CD4-positive, alpha-beta memory T cell (primary cell): ENCODE measurements around the gene KSR1. TPM values are rescaled to one million over a fixed set of nuclear protein-coding genes. Genes with fewer than 3 reads are reported as not detected.
"Not testable (repeated sequence)": the region's sequence is repeated elsewhere in the genome, so short reads cannot be mapped to it uniquely, and the experiment has no call there.

Experiments used
- CTCF ChIA-PET: fragments of 350-600 bp; sonication (Branson Sonifier 250); formaldehyde crosslinking; loops from one replicate; lab custom pipeline; 2021; ENCODE audit warnings: inconsistent platforms; ENCODE audit not compliant: partially characterized antibody; lab: Charles Lee
- POLR2A ChIA-PET: fragments of 350-600 bp; sonication (Branson Sonifier 250); formaldehyde crosslinking; loops from one replicate; lab custom pipeline; 2021; ENCODE audit not compliant: partially characterized antibody; lab: Charles Lee
- DNase-seq, 5 donors: peaks; one replicate each; pipeline versions ENCODE4 v3.0.0 to v3.0.0-alpha.2; 2020 to 2022; ENCODE audit warnings: mixed read lengths in 1 of 5
- H3K27ac ChIP-seq: one replicate; pipeline ENCODE4 v1.7.0; 2013; ENCODE audit warnings: low read depth, low read length
- H3K27me3 ChIP-seq: 2 replicates; pipeline ENCODE4 v1.7.0; 2013; ENCODE audit warnings: mild to moderate bottlenecking, low read length, moderate library complexity; ENCODE audit not compliant: insufficient read depth
- H3K36me3 ChIP-seq: 2 replicates; pipeline ENCODE4 v1.7.0; 2013; ENCODE audit warnings: mild to moderate bottlenecking, low read length, moderate library complexity; ENCODE audit not compliant: insufficient read depth
- H3K4me1 ChIP-seq: 2 replicates; pipeline ENCODE4 v1.7.0; 2013; ENCODE audit warnings: mild to moderate bottlenecking, low read length, moderate library complexity; ENCODE audit not compliant: insufficient read depth
- H3K4me3 ChIP-seq, 2 donors: one replicate each; pipeline ENCODE4 v1.7.0; 2013; ENCODE audit warnings: low read length in 2 of 2, mild to moderate bottlenecking in 1 of 2
- H3K9me3 ChIP-seq, 2 donors: one replicate each; pipeline ENCODE4 v1.7.0; 2013; ENCODE audit warnings: low read length in 2 of 2, control low read depth in 1 of 2; ENCODE audit not compliant: control insufficient read depth in 1 of 2
- H3K27ac Mint-ChIP-seq, 7 donors: one replicate each; pipeline ENCODE4 v1.8.0; 2020 to 2021; ENCODE audit warnings: mixed read lengths in 7 of 7, mild to moderate bottlenecking in 6 of 7, inconsistent platforms in 3 of 7, moderate library complexity in 3 of 7
- H3K27me3 Mint-ChIP-seq, 2 donors: one replicate each; pipeline ENCODE4 v1.8.0; 2020 to 2021; ENCODE audit warnings: mixed read lengths in 2 of 2
- H3K36me3 Mint-ChIP-seq, 2 donors: one replicate each; pipeline ENCODE4 v1.8.0; 2020 to 2021; ENCODE audit warnings: mixed read lengths in 2 of 2, inconsistent platforms in 1 of 2, mild to moderate bottlenecking in 1 of 2
- H3K4me1 Mint-ChIP-seq, 4 donors: one replicate each; pipeline ENCODE4 v1.8.0; 2020 to 2021; ENCODE audit warnings: mixed read lengths in 4 of 4, mild to moderate bottlenecking in 1 of 4
- H3K4me3 Mint-ChIP-seq, 8 donors: one replicate each; pipeline ENCODE4 v1.8.0; 2020 to 2021; ENCODE audit warnings: mixed read lengths in 8 of 8, mild to moderate bottlenecking in 7 of 8, moderate library complexity in 6 of 8, inconsistent platforms in 3 of 8
- H3K9me3 Mint-ChIP-seq, 8 donors: one replicate each; pipeline ENCODE4 v1.8.0; 2020 to 2021; ENCODE audit warnings: mixed read lengths in 8 of 8, mild to moderate bottlenecking in 5 of 8, inconsistent platforms in 3 of 8, moderate library complexity in 1 of 8
- intact Hi-C: fragments of 100-400 bp; cut with micrococcal nuclease; formaldehyde crosslinking; loops from one replicate; pipeline ENCODE4 v1.15.1; 2023
- polyA plus RNA-seq, 2 donors: library from polyadenylated mRNA; unstranded; fragments of 300-500 nt; fragmentation: Illumina TruSeq; gene quantifications; one replicate each; pipeline ENCODE4 v1.2.3, GENCODE V29; 2021
- total RNA-seq, 2 experiments: library from RNA; stranded (reverse); gene quantifications; one replicate each; pipeline ENCODE4 v1.2.3, GENCODE V29; 2021

The KSR1 gene
- total and polyA plus RNA-seq, 4 experiments from 2014 or later, result 0.77 to 40.0 (median 18.7) TPM

GRCh38 chr17:27421111-27421510 is 35.1 kb upstream of the KSR1 start:
- Mint-ChIP-seq H3K36me3 (no peaks in the 10 kb centered on the region), H3K27ac (no peak overlapping the region), H3K9me3 (peaks cover 0 to 1% (median 0%) of the 10 kb centered on the region in 8 donors), H3K4me1 (no peaks in the 10 kb centered on the region), H3K27me3 (no peaks in the 10 kb centered on the region), H3K4me3 (no peak overlapping the region)
- ChIA-PET CTCF (no interaction called here), POLR2A (no interaction called here)
- Histone ChIP-seq H3K4me3 (no peak overlapping the region), H3K27me3 (no peaks in the 10 kb centered on the region), H3K4me1 (no peaks in the 10 kb centered on the region), H3K27ac (no peak overlapping the region), H3K9me3 (no peaks in the 10 kb centered on the region), H3K36me3 (no peaks in the 10 kb centered on the region)
- intact Hi-C loops, result no loop called here
- no peak for DNase-seq

DNA sequence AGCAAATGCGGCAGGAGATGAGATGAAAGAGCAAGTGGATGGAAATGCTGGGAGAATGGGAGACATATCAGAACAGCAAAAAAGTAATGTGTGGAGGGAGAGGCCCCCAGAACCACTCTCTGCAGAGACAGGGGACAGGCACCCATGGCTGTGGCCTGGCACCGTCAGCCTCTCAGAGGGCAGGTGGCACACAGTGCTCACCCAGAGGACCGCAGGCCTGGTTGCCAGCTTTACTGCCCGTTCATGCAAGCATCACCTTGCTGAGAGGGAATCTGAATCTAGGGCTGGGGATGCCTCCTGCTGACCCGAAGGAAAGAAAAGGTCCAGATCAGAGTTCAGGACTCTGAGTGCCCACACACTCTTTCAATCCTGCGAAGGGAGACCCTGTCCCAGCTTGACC is 34.6 kb upstream of the KSR1 start:
- H3K27ac ChIP-seq, H3K27ac Mint-ChIP-seq, H3K36me3 Mint-ChIP-seq, H3K4me3 Mint-ChIP-seq, POLR2A ChIA-PET, DNase-seq, H3K4me1 Mint-ChIP-seq, H3K4me3 ChIP-seq, H3K9me3 Mint-ChIP-seq, H3K9me3 ChIP-seq, H3K27me3 ChIP-seq, H3K4me1 ChIP-seq, H3K27me3 Mint-ChIP-seq, H3K36me3 ChIP-seq, intact Hi-C loops: not testable (repeated sequence)
- CTCF ChIA-PET, result interaction anchor here (0.8 to 1.0 kb wide), 2 partner anchors 9 to 181 kb away, joined by 3 to 4 read pairs; no protein-coding TSS in a partner anchor

DNA sequence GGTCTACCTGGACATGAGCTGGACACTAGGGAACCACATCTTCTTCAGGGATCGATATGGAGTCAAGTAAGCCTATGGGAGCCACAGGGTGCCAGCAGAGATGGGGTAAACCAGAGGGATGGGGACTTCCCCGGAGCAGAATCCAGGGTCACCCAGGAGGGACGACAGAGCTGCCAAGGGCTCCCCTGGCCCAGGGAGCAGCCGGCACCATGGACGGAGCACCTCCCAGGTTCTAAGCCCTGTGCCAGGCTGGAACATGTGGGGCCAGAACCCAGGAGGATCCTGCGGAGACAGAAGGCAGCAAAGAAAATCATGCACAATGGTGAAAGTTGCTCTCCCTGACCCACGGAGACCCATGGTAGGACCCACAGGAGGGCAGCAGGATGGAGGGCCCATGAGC is 33.6 kb upstream of the KSR1 start:
- Histone ChIP-seq H3K27ac (no peak overlapping the region), H3K4me3 (no peak overlapping the region), H3K9me3 (no peaks in the 10 kb centered on the region), H3K4me1 (no peaks in the 10 kb centered on the region), H3K36me3 (no peaks in the 10 kb centered on the region), H3K27me3 (no peaks in the 10 kb centered on the region)
- Mint-ChIP-seq H3K9me3 (peaks cover 0 to 1% (median 0%) of the 10 kb centered on the region in 8 donors), H3K27me3 (no peaks in the 10 kb centered on the region), H3K4me1 (no peaks in the 10 kb centered on the region), H3K36me3 (no peaks in the 10 kb centered on the region), H3K27ac (peak overlapping the region in 1 of 7 donors; percentile 29), H3K4me3 (no peak overlapping the region)
- POLR2A ChIA-PET, result no interaction called here
- intact Hi-C loops, result no loop called here
- DNase-seq, result no peak
- CTCF ChIA-PET, result interaction anchor here (1.0 kb wide), 1 partner anchor 180 kb away, joined by 4 read pairs; no protein-coding TSS in a partner anchor

DNA sequence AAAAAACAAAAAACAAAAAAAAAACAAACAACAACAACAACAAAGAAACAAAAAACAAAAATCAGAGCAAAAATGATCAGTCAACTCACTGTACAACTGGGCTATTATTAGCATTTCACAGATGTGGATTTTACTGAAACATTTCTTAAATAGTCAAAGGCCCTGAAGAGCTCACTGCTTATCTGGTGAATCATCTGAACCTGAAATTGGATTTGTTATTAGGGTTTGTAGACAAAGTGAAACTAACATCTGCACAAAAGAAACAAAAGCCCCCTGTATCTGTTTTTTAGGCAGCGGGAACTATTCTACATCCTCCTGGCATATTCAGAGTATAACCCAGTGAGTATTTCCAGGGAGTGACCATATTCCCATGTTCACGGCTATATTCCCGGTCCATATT is 32.6 kb upstream of the KSR1 start:
- no peak overlapping the region for H3K4me3 Mint-ChIP-seq
- H3K27ac ChIP-seq, result no peak overlapping the region
- ChIA-PET CTCF (no interaction called here), POLR2A (no interaction called here)
- H3K9me3 ChIP-seq, result no peaks in the 10 kb centered on the region
- H3K36me3 ChIP-seq, result no peaks in the 10 kb centered on the region
- peak overlapping the region in 1 of 7 donors; percentile 0 for H3K27ac Mint-ChIP-seq
- DNase-seq, result no peak
- intact Hi-C loops, result no loop called here
- H3K4me3 ChIP-seq, result no peak overlapping the region
- H3K9me3 Mint-ChIP-seq, result peaks cover 0 to 1% (median 0%) of the 10 kb centered on the region in 8 donors
- H3K36me3 Mint-ChIP-seq, result no peaks in the 10 kb centered on the region
- H3K4me1 ChIP-seq, result no peaks in the 10 kb centered on the region
- H3K27me3 ChIP-seq, result no peaks in the 10 kb centered on the region
- H3K27me3 Mint-ChIP-seq, result no peaks in the 10 kb centered on the region
- H3K4me1 Mint-ChIP-seq, result no peaks in the 10 kb centered on the region

DNA sequence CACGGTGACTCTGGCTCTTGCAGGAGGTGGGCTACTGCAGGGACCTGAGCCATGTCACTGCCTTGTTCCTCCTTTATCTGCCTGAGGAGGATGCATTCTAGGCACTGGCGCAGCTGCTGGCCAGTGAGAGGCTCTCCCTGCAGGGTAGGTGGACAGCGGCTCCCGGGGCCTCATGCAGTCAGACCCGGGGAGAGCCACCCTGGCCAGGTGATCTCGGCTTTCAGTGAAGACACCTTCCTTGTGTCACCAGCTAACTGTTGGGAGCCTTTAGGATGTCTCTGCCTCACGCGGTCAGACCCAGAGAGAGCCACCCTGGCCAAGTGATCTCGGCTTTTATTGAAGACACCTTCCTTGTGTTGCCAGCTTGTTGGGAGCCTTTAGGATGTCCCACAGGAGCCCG is 31.7 kb upstream of the KSR1 start:
- H3K27ac Mint-ChIP-seq, result no peak overlapping the region
- Histone ChIP-seq H3K9me3 (no peaks in the 10 kb centered on the region), H3K4me1 (no peaks in the 10 kb centered on the region), H3K27me3 (no peaks in the 10 kb centered on the region), H3K36me3 (no peaks in the 10 kb centered on the region), H3K4me3 (no peak overlapping the region), H3K27ac (no peak overlapping the region)
- CTCF ChIA-PET, result no interaction called here
- H3K9me3 Mint-ChIP-seq, result peaks cover 0 to 1% (median 0%) of the 10 kb centered on the region in 8 donors
- no peak overlapping the region for H3K4me3 Mint-ChIP-seq
- POLR2A ChIA-PET, result no interaction called here
- no peaks in the 10 kb centered on the region for H3K27me3 Mint-ChIP-seq
- no peak for DNase-seq
- H3K36me3 Mint-ChIP-seq, result no peaks in the 10 kb centered on the region
- H3K4me1 Mint-ChIP-seq, result no peaks in the 10 kb centered on the region
- intact Hi-C loops, result no loop called here

GRCh38 chr17:27424941-27425340 is 31.3 kb upstream of the KSR1 start:
- CTCF ChIA-PET, result no interaction called here

GRCh38 chr17:27425571-27425970 is 30.7 kb upstream of the KSR1 start:
- H3K4me3 ChIP-seq, intact Hi-C loops, H3K27me3 Mint-ChIP-seq: not testable (repeated sequence)

More at GRCh38 chr17:27424941-27425340, 31.3 kb upstream of the KSR1 start:
- POLR2A ChIA-PET, result no interaction called here
- no peak overlapping the region for H3K27ac ChIP-seq
- peaks cover 0 to 1% (median 0%) of the 10 kb centered on the region in 8 donors for H3K9me3 Mint-ChIP-seq
- intact Hi-C loops, result no loop called here
- H3K27me3 Mint-ChIP-seq, result no peaks in the 10 kb centered on the region
- no peaks in the 10 kb centered on the region for H3K36me3 Mint-ChIP-seq
- no peak overlapping the region for H3K27ac Mint-ChIP-seq
- H3K4me1 ChIP-seq, result no peaks in the 10 kb centered on the region
- H3K4me3 Mint-ChIP-seq, result no peak overlapping the region
- H3K4me1 Mint-ChIP-seq, result no peaks in the 10 kb centered on the region
- no peaks in the 10 kb centered on the region for H3K36me3 ChIP-seq
- no peaks in the 10 kb centered on the region for H3K9me3 ChIP-seq
- H3K27me3 ChIP-seq, result no peaks in the 10 kb centered on the region
- DNase-seq, result no peak
- H3K4me3 ChIP-seq, result no peak overlapping the region

GRCh38 chr17:27425991-27426390 is 30.3 kb upstream of the KSR1 start:
- Histone ChIP-seq H3K4me1 (no peaks in the 10 kb centered on the region), H3K9me3 (no peaks in the 10 kb centered on the region), H3K36me3 (no peaks in the 10 kb centered on the region), H3K27me3 (no peaks in the 10 kb centered on the region), H3K27ac (no peak overlapping the region), H3K4me3 (no peak overlapping the region)
- DNase-seq, result no peak
- Mint-ChIP-seq H3K4me3 (no peak overlapping the region), H3K4me1 (no peaks in the 10 kb centered on the region), H3K27me3 (no peaks in the 10 kb centered on the region), H3K9me3 (peaks cover 0 to 1% (median 0%) of the 10 kb centered on the region in 8 donors), H3K36me3 (no peaks in the 10 kb centered on the region), H3K27ac (no peak overlapping the region)
- ChIA-PET POLR2A (no interaction called here), CTCF (no interaction called here)
- intact Hi-C loops, result no loop called here

More at GRCh38 chr17:27425571-27425970, 30.7 kb upstream of the KSR1 start:
- H3K27ac ChIP-seq, CTCF ChIA-PET, POLR2A ChIA-PET, H3K4me3 Mint-ChIP-seq, H3K36me3 Mint-ChIP-seq, H3K36me3 ChIP-seq, DNase-seq, H3K4me1 Mint-ChIP-seq, H3K4me1 ChIP-seq, H3K9me3 ChIP-seq, H3K9me3 Mint-ChIP-seq, H3K27me3 ChIP-seq, H3K27ac Mint-ChIP-seq: not testable (repeated sequence)
